Glutamatergic neuron (in vitro differentiated cells): ENCODE measurements around the gene VAMP3. TPM values are rescaled to one million over a fixed set of nuclear protein-coding genes. Genes with fewer than 3 reads are reported as not detected.

Experiments
- DNase-seq: peaks from one replicate; pipeline ENCODE4 v3.0.0; 2022
- H3K27ac Mint-ChIP-seq: one replicate; pipeline ENCODE4 v1.8.0; 2020; ENCODE audit warnings: mild to moderate bottlenecking, mixed read lengths, inconsistent platforms; ENCODE audit not compliant: unreplicated experiment
- H3K27me3 Mint-ChIP-seq: one replicate; pipeline ENCODE4 v1.8.0; 2020; ENCODE audit warnings: mild to moderate bottlenecking, moderate library complexity, mixed read lengths, inconsistent platforms; ENCODE audit not compliant: unreplicated experiment
- H3K36me3 Mint-ChIP-seq: one replicate; pipeline ENCODE4 v1.8.0; 2020; ENCODE audit warnings: mild to moderate bottlenecking, mixed read lengths, inconsistent platforms; ENCODE audit not compliant: unreplicated experiment
- H3K4me1 Mint-ChIP-seq: one replicate; pipeline ENCODE4 v1.8.0; 2020; ENCODE audit warnings: mild to moderate bottlenecking, low read depth, mixed read lengths, inconsistent platforms; ENCODE audit not compliant: unreplicated experiment
- H3K4me3 Mint-ChIP-seq: one replicate; pipeline ENCODE4 v1.8.0; 2020; ENCODE audit warnings: mild to moderate bottlenecking, mixed read lengths, inconsistent platforms; ENCODE audit not compliant: unreplicated experiment
- H3K9me3 Mint-ChIP-seq: one replicate; pipeline ENCODE4 v1.8.0; 2020; ENCODE audit warnings: mild to moderate bottlenecking, moderate library complexity, mixed read lengths, inconsistent platforms; ENCODE audit not compliant: unreplicated experiment
- CTCF ChIP-seq: fragments of 200-600 bp; sonication (generic); IDR thresholded peaks from one replicate; pipeline ENCODE4 v1.5.0; 2021; ENCODE audit not compliant: partially characterized antibody, unreplicated experiment
- total RNA-seq: library from RNA; stranded (reverse); fragmentation: NEBNext Ultra II Directional; extraction: Animal tissue kit (Norgen Biotek cat#: 25700); gene quantifications from one replicate; pipeline ENCODE4 v1.2.1, GENCODE V29; 2021; ENCODE audit not compliant: unreplicated experiment

The VAMP3 gene
- total RNA-seq, 1 donor from 2014 or later = 21.3 TPM

DNA sequence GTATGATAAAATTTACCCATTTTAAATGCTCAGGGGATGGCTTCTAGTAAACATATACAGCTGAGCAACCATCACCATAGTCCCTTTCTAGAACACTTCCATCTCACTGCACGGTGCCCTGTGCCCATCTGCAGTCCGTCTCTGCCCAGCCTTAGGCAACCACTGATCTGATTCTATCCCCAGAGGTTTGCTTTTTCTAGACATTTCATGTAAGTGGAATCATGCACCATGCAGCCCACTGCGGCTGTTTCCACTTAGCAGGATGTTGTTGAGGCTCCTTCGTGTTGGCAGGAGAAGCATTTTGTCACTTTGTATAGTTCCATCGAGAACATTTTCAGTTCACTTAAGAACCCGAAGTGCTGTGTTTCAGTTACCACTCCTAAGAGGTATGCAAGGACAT lies 27.8 kb upstream of the VAMP3 start:
- Mint-ChIP-seq H3K4me1 (peaks cover 2% of the 10 kb centered on the region), H3K9me3 (no peaks in the 10 kb centered on the region), H3K36me3 (peaks cover 20% of the 10 kb centered on the region), H3K27ac (no peak overlapping the region), H3K4me3 (no peak overlapping the region), H3K27me3 (peaks cover 2% of the 10 kb centered on the region)
- no peak for DNase-seq
- TF ChIP-seq CTCF = no peak

- Mint-ChIP-seq H3K27ac (no peak overlapping the region), H3K27me3 (no peaks in the 10 kb centered on the region), H3K9me3 (no peaks in the 10 kb centered on the region), H3K4me1 (peaks cover 2% of the 10 kb centered on the region), H3K36me3 (peaks cover 7% of the 10 kb centered on the region), H3K4me3 (no peak overlapping the region)
- no peak for DNase-seq
- no peak for TF ChIP-seq CTCF
Observed at GRCh38 chr1:7744882-7745281, 26.2 kb upstream of the VAMP3 start.

- Mint-ChIP-seq H3K4me3 (no peak overlapping the region), H3K9me3 (no peaks in the 10 kb centered on the region), H3K36me3 (peaks cover 7% of the 10 kb centered on the region), H3K4me1 (peaks cover 2% of the 10 kb centered on the region), H3K27ac (no peak overlapping the region), H3K27me3 (no peaks in the 10 kb centered on the region)
- TF ChIP-seq CTCF = no peak
- DNase-seq = no peak
Observed at GRCh38 chr1:7745783-7746182, 25.3 kb upstream of the VAMP3 start.

DNA sequence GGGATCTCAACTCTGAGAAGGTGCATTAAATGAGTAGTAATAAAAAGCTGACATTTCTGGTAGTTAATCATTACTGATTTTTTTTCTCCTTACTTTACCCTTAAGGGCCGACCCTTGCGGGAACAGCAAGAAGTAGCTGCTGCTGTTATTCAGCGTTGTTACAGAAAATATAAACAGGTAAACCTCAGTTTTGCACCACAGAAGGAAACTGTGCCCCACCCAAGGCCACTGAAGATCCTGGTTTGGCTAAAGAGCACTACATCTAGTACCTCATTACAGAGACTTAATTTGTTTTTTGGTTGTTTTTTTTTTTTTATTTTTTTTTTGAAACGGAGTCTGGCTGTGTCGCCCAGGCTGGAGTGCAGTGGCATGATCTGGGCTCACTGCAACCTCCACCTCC lies 23.5 kb upstream of the VAMP3 start:
- Mint-ChIP-seq H3K27ac (no peak overlapping the region), H3K27me3 (no peaks in the 10 kb centered on the region), H3K4me3 (no peak overlapping the region), H3K4me1 (peaks cover 6% of the 10 kb centered on the region), H3K36me3 (peaks cover 7% of the 10 kb centered on the region), H3K9me3 (no peaks in the 10 kb centered on the region)
- no peak for DNase-seq
- no peak for TF ChIP-seq CTCF

GRCh38 chr1:7749126-7749525 lies 22.0 kb upstream of the VAMP3 start:
- DNase-seq = no peak
- H3K27ac Mint-ChIP-seq = no peak overlapping the region
- peaks cover 11% of the 10 kb centered on the region for H3K36me3 Mint-ChIP-seq
- no peaks in the 10 kb centered on the region for H3K27me3 Mint-ChIP-seq
- H3K9me3 Mint-ChIP-seq = no peaks in the 10 kb centered on the region
- H3K4me1 Mint-ChIP-seq = peaks cover 6% of the 10 kb centered on the region
- H3K4me3 Mint-ChIP-seq = no peak overlapping the region
- no peak for TF ChIP-seq CTCF
